GM11168 (cell line): ENCODE results near the gene ASB16.

Experiments
- in situ Hi-C: fragments of 300-500 bp; cut with MboI; formaldehyde crosslinking; loops from one replicate; pipeline ENCODE4 v1.12.0; 2022; ENCODE audit warnings: low sequenced_read_pairs; ENCODE audit not compliant: unreplicated experiment

ASB16 gene

DNA sequence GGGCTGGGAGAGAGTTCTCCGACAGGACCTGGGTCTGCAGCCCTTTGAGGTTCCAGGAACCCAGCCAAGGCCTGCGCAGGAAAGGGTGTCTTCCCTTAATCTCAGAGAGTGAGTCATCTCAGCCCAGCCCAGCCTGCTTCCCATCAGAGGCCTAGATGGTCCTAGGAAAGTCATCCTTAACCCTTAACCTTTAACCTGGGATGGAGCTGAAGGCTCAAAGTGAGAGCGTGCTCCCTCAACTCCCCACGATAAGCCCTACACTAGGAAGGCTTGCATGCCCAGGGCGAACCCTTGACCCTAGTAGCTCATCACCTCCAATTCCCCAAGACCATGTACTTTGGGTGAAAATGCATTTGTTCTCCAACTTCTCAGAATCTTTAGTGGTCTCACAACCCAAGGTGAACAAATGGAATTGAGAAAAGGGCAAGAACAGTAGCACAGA is 34.0 kb downstream of the ASB16 start:
- in situ Hi-C loops: loop anchor here (25.0 kb wide), 1 partner anchor 308 kb away; the partner anchor contains the start of gene GPATCH8

DNA sequence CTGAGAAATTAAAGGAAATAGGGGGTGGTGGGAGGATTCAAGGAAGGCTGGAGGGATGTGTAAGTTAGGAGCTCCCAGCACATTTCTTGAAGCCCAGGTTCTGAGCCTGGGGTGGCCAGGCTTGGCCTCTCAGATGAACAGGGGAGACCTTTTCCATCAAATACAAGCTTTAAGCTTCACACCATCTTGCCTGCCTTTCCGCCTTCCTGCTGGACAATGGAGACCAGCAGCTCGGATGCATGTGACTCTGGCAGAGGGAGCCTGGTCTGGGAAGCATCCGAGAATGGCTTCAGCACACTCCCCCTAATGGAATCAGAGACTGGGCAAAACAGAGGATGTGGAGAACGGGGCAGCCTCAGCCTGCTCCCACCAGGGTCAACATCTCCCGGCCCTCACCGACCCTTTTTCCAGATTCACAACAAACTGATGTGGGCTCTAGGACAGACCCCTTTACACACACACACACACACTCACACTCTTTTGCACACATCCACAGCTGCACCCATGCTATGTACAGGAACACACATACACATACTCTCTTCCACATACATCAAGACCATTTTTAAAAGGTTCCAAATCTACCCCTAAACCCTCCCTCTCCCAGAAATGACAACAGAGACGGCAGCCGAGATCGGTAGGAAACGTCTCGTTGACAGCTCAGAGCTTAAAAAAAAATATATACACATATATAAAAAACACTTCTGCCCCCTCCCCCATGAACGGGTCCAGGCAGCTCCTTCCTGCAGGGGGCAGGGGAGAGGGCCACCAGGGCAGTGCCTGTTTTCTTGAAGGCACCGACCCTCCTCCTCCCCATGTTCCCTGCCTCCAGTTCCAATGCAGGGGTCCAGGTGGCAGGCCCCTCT is 35.7 kb downstream of the ASB16 start:
- in situ Hi-C loops: loop anchor here (25.0 kb wide), 1 partner anchor 306 kb away; the partner anchor contains the start of gene GPATCH8

DNA sequence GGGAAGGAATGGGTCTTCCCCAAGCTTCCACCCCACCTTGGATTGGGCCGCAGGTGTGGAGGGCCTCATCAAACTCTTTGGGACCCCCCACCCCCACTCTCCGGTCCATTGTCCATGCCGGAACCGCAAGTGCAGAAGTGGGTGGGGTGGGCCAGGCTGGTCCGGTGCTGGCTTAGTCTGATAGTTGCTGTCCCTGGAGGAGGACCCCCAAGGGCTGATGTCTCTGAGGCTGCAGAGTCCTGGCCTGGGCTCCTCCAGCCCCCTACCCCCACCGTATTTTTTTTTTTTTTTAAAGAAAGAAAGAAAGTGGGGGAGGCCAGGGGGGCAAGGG is 36.3 kb downstream of the ASB16 start:
- in situ Hi-C loops: loop anchor here (25.0 kb wide), 1 partner anchor 306 kb away; the partner anchor contains the start of gene GPATCH8

DNA sequence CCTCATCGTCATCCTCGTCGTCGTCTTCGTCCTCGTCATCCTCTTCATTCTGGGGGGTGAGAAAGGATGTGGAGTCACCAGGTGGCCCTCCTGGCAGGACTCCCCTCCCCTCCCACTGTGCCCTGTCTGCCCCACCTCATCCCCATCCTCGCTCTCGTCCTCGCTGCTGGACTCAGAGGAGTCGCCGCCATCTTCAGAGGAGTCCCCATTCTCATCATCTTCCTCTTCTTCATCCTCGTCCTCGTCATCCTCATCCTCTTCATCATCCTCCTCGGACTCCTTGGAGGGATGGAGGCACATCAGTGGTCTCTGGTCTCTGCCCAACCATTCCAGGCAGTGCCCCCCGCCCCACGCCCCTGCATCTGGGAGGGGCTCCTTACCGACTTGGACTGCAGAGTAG is 36.8 kb downstream of the ASB16 start:
- in situ Hi-C loops: loop anchor here (25.0 kb wide), 1 partner anchor 305 kb away; the partner anchor contains the start of gene GPATCH8

DNA sequence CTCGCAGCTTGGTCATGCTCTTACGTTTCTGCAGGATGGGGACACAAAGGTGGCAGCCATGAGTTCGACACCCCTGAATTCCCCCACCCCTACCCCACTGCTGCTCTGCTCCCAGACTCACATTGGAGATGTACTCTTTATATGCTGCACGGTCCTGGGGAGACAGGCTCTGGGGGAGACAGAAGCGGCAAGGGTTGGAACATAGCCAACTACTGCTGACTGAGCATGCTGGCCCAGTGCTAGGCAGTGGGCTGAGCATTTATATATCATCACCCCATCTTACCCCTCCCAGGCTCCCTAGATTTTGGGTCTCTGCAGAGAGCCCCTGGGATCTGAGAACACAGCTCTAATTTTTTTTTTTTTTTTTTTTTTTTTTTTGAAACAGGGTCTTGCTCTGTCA is 37.2 kb downstream of the ASB16 start:
- in situ Hi-C loops: loop anchor here (25.0 kb wide), 1 partner anchor 305 kb away; the partner anchor contains the start of gene GPATCH8

DNA sequence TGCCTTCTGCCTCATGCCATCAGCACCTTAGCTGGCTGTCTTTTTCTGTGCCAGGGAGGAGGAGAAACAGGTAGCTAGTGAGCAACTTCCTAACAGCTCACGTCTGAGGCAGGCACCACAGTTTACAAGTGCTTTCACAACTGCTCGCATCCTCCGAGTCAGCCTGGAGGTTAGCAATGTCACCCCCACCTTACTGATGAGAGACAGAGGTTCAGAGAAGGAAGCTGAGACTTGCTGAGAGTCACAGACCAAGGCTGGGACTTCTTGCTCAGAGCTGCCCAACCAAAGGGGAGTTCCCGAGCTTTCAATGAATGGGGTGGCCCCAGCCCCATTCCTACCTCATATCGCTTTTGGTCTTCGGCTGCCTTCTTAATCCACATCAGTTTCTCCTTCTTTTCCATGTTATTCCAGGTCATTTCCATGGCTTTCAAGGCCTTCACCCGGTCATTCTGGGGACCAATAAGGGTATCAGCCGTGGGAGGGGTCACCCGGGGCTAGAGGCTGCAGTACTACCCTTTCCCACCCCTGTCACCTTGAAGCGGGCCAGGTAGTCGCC is 39.4 kb downstream of the ASB16 start:
- in situ Hi-C loops: loop anchor here (5.0 to 25.0 kb wide), 2 partner anchors 122 to 302 kb away; partner anchors contain the start of gene GPATCH8

DNA sequence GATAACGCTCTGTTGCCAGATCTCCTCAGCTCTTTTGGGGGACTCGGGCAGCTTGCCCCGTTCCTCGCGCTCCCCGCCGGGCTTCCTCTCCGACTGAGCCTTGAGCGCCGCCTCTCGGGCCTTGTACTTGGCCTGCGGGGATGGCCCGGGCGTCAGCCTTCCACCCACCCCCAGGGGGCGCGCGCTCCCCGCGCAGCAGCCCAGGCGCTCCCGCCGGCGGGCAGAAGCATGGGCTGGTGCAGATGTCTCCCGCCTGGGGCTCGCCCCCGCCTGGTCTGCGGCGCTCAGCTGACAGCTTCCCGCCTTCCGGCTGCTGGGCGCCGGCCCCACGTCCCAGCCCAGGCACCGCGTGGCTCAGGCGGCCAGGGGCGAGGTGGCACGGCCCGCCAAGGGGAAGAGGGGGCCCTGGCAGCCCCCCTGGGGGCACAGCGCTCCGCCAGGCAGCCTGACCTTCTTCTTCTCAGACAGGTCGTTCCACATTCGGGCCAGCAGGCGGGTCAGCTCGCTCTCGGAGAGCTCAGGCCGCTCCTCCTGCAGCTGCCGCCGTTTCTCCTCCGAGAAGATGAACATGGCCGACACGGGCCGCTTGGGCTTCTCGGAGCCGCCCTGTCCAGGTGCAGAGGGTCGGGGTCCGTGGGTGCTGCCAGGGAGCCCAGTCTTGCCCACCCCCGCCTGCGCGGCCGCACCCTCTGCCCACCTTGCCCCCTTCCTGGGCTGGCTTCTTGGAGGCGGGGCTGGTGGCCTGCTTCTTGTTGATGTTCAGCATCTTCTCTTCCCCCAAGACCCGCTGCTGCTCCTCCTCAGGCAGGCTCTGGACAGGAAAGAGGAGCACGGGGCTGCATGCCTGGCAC is 40.1 kb downstream of the ASB16 start:
- in situ Hi-C loops: loop anchor here (5.0 to 25.0 kb wide), 2 partner anchors 122 to 302 kb away; partner anchors contain the start of gene GPATCH8

DNA sequence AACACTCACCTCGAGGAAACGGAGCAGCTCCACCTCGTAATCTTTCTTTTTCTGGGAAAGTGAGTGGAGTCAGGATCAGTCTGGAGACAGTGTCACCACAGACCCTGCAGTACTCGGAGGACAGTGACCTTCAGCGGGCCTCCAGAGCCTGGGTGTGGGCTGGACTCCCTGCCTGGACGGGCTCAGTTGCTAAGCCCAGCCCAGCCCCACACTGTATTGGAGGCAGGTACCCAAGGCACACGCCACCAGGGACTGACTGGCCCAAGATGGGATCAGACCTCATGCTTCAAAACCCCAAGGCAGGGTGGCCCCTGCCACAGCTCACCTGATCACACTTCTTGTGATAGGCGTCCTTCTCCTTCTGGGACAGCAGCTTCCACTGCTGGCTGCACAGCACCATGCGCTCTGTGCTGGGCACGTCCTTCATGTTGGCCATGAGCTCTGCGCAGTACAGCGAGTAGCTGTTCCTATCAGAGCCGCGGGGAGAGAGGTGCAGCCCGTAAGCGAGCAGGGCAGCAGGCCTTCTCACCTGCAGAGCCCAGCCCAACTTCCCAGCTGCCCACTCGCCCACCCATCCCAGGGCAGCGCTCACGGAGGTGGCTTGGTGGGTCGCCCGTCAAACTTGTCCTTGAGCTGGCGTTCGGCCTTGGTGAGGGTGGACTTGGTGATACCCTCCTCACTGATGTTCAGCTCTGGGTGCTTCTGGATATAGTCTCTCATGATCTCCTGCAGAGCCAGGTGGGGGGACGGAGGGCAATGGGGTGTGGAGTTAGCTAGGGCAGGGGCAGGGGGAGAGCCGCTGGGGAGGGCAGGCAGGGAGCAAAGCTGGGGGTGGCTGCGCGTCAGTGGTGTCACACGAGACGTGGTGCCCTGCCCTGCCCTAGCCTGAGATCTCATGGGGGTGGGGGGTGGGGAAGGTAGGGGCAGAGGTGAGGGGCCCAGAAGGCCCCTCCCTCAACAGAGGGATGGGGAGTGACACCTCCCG is 41.1 kb downstream of the ASB16 start:
- in situ Hi-C loops: loop anchor here (5.0 to 25.0 kb wide), 2 partner anchors 121 to 301 kb away; partner anchors contain the start of gene GPATCH8

DNA sequence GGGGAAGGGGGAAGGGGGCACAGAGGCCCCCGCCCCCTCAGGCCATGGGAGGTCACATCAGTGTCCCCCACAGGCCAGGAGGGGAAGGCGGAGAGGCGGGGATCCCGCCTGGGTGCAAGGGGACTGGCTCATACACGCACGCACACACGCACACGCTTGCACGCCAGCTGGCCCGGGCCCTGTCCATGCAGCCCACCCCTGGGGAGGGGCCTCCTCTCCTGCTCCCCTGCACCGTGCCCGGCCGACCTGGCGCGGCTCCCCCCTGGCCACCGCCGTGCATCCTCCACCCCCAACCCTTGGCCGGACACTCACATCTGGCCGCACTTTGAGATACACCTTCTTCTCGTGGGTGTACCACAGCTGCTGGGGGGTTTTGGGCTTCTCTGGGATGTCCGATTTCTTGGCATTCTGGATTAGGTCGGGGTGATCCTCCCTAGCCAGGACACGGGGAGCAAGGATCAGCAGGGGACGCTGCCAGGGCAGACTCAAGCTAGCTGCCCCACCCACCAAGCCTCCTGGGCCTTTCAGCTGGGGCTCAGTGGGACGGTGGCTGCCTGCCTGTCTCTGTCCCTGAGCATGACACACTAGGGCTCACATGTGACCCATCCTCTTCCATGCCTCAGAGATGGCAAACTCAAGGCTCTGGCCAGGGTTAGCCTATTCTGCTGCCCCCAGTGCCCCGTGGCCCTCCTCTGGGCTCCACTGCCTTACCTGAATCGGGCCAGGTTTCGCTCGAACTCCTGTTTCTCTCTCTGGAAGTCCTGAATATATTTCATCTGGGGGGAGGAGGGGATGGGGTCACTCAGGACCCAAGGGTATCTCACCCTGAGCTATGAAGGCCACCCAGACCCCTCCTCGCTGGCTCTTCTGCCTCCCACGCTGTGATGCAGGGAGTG is 42.3 kb downstream of the ASB16 start:
- in situ Hi-C loops: loop anchor here (5.0 to 25.0 kb wide), 2 partner anchors 120 to 300 kb away; partner anchors contain the start of gene GPATCH8

DNA sequence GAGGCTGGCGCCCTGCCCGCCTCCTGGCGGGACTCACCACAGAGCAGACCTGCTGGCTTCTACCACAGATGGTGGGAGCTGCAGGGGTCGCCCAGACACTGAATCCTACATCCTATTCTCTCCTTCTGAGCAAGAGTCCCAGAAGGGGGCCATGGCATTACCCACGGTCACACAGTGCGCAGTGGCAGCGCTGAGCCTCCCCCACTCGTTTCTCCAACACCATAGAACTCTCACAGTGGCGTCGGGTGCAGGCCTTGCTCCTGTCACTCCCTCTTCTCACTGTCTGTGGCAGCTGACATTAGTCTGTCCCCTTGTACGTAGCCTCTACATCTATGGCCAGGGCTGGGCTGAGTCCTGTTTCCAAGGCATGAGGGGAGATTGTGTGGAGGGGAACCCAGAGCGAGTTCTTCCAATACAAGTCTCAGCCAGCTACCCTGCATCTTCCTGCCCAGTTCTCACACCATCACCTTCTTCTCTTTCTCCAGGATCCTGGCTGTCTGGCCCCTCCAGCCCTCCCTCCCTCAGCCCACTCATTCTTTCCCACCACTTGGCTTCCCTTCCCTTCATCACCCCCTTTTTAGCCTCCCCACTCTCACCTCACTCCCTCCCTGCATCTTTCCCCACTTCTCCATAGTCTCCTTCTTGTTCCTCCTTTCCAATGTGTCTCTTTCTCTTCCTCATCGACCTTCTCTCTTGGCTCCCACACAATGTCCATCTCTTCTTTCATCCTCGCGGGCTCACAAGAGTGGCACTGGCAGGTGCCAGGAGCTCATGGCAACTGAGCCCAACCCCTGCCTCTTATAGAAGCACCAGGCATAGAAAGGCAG is 43.1 kb downstream of the ASB16 start:
- in situ Hi-C loops: loop anchor here (5.0 to 25.0 kb wide), 2 partner anchors 119 to 299 kb away; partner anchors contain the start of gene GPATCH8

DNA sequence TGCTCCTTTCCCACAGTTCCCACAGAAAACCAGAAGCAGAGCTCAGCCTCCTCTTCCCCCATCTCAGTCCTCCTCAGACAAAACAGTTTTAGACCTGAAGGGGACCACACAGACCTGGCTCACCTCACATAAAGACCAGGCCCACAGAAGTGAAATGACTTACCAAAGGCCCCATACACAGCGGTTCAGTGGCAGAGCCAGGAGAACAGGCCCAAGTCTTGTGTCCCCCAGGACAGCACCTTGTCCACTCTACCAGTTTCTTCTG is 43.7 kb downstream of the ASB16 start:
- in situ Hi-C loops: loop anchor here (5.0 to 25.0 kb wide), 2 partner anchors 118 to 298 kb away; partner anchors contain the start of gene GPATCH8

DNA sequence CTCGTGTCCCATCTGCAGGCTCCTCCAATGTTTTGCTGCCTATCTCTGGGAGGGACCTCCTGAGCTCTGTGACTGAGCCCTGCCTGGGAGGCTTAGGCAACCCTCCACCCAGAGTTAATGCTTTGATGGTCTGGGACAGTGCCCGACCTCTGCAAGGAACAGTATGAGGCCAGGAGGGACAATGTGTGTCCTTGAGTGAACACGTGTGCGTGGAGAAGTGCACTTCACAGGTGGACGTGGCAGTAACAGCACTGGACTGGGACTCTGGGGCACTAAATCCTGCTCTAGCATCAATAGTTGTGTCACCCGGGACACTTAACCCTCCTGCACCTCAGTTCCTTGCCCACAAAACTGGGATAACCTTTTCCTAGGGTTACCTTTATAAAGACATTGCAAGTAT is 44.4 kb downstream of the ASB16 start:
- in situ Hi-C loops: loop anchor here (5.0 to 25.0 kb wide), 2 partner anchors 117 to 297 kb away; partner anchors contain the start of gene GPATCH8

DNA sequence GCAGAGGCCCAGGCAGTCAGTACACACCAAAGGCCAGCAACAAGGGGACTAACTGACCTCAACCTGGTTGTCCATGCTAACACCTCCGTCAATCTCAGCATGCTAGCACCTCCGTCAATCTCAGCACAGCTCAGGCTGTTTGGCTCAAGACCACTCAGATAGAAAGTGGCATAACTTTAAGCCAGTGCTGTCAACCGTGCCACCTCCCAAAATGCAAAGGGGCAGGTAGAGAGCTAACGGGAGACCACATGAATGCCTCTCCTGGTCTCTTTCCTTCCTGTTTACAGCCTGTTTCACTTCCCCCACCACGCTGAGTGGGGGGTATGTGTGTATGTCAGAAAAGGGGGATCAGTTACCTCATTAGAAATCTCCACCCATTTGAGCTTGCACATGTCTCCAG is 45.7 kb downstream of the ASB16 start:
- in situ Hi-C loops: loop anchor here (25.0 kb wide), 1 partner anchor 296 kb away; the partner anchor contains the start of gene GPATCH8

DNA sequence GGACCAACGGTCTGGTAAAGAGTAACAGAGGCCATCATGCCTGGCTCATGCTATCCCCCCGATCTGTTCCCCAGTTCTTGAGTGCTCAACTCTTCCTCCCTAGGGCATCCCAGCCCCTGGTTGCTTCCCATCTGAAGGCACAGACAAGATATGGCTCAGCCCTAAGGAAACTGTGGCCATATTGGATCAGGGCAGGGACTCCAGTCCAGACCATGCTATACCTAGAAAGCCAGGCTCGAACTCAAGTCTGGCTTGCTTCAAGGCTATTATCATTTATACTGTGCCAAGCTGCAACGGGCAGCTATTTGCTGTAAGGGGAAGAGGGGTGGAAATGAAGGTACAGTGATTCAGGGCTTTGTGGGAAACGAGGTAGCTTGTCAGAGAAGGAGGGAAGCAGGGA is 46.2 kb downstream of the ASB16 start:
- in situ Hi-C loops: loop anchor here (25.0 kb wide), 1 partner anchor 296 kb away; the partner anchor contains the start of gene GPATCH8

DNA sequence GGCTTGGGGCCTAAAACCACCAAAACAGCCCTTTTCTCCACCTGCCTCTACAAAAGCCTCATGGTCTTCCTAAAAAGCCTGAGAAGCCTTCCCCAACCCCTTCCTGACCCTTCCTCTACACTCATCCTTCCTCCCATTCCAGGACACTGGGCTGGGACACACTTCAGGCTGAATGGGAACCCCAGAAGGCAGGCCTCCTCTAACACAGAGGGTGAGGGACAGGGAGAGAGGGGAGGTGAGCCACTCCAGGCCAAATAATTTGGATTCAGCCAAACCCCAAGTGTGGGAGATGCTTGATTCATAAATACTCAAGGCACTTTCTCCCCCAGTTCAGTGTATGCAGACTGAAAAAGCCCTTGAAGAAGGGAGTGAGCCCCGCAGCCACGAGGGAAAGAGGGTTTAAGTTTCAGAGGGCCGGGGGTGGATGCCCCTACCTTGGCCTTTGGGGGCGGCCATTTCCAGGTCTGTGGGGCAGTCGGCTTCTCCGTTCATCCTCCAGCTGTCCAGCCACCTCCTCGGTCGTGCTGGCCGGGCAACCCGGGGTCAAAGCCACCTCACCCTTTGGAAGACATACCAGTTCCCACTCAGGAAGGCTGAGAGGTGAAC is 47.3 kb downstream of the ASB16 start:
- in situ Hi-C loops: loop anchor here (25.0 kb wide), 1 partner anchor 294 kb away; the partner anchor contains the start of gene GPATCH8

DNA sequence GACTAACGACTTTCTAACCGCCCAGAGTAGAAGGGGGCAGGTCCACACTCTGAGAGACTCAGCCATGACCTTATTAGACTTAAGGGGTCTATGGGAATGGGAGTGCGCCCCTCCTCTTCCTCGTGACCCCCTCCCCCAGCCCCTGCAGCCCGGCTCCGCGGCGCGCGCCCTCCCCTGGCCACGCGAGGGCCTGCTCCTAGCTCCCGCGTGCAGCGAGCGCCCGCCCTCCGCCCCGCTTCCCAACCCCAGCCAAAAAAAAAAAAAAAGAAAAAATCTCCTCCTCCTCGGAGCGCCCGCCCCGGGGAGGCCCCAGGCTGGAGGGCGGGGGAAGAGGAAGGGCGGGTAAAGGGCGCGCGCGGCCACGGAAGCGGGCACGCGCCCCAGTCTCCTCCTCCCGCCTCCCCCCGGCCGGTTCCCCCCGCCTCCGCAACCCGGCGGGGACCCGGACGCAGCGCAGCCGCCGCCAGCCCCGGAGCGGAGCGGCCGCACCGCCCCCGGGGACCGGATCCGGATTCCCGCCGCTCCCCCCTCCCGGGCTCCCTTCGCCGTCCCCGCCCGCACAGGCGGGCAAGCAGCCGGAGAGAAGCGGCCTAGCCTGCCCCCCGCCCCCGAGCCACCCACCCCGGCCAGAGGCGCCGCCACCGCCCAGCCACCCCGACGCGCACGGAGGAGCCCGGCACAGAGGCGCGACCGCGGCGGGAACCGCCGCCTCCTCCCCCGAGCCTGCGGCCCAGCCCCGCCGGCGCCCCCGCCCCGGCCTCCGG is 48.0 kb downstream of the ASB16 start:
- in situ Hi-C loops: loop anchor here (25.0 kb wide), 1 partner anchor 294 kb away; the partner anchor contains the start of gene GPATCH8
